Measurements from ENCODE around the gene PLEKHH2. TPM values are rescaled to one million over a fixed set of nuclear protein-coding genes. Genes with fewer than 3 reads are reported as not detected.
"Not testable (repeated sequence)": the region's sequence is repeated elsewhere in the genome, so short reads cannot be mapped to it uniquely, and the experiment has no call there.

The PLEKHH2 gene
- total RNA-seq, 2 experiments from 2014 or later: 0.50 to 0.70 TPM

DNA sequence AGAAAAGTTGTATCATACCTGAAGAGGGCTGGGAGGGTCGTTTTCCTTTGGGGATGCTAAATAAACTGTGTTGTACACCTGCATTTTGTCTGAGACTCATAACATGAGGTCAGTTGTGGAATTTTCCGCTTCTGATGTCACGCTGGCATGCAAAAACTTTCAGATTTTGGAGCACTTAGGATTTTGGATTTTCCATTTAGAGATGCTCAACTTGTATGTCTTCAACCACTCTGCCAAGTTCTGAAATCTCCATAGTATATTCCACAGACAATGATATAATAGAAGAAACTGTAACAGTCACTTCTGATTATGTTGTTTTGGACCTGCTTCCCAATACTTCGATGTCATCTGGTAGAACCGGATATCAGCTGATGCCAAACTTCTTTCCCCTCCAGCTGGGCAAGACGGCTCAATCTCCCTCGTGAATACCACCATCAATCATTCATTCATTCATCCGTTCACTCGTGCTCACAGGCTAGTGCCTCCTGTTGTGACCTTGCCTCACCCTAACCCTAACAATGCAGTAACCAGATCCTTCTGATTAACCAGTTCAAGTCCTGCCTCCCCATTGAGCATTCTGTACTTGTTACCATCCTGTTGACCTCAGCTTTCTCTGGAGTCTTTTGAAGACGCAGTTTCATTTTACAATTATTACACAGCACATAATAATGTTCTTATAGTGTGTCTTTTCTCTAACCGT is 5.3 kb upstream of the PLEKHH2 start:
- CTCF ChIA-PET: no interaction called here
- POLR2A ChIA-PET: no interaction called here

DNA sequence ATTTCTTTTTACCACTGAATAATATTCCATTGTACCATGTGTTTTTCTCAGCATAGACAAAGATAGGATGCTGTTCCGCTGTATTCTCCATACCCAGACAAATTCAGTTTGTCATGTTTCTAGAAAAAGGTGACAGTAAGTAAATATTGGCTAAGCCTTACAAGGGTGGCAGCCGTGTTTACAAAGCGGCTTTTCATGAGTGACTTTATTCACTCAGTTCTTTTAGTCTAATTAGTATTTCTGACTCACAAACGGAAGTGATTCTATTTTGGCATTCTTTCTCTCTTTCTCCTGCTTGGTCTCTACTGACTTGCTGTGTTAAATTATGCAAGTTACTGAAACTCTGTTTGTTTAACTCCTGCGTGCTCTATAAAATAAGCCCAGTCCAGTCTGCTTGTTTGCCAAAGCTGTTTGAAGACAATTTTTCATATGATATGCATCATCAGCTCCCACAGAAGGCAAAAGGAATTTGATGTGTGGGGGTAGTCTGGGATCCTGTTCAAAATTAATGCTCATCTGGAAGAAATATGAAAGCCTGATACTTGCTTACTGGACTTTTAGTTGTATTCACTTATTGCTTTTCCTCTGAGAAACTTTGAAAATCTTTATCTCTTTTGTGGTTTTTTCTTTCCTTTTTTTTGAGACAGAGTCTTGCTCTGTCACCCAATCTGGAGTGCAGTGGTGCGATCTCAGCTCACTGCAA is 2.3 kb upstream of the PLEKHH2 start:
- POLR2A ChIA-PET: no interaction called here

DNA sequence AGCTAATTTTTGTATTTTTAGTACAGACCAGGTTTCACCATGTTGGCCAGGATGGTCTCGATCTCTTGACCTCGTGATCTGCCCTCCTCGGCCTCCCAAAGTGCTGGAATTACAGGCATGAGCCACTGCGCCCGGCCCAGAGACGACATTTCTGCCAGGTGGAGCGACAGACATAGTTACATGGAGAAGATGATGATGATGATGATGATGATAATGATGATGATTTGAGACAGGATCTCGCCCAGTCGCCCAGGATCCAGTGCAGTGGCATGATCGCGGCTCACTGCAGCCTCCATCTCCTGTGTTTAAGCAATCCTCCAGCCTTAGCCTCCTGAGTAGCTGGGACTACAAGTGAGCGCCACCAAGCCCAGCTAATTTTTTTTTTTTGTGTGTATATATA is 907 bp upstream of the PLEKHH2 start:
- CTCF ChIA-PET: interaction anchor here (1.1 kb wide), 1 partner anchor 23 kb away, joined by 3 read pairs; no protein-coding TSS in a partner anchor
- POLR2A ChIA-PET: interaction anchor here (1.3 kb wide), 1 partner anchor 40 kb away, joined by 3 read pairs; the partner anchor contains the start of gene THADA

More for the DNA sequence above, 2.3 kb upstream of the PLEKHH2 start:
- CTCF ChIA-PET: no interaction called here

DNA sequence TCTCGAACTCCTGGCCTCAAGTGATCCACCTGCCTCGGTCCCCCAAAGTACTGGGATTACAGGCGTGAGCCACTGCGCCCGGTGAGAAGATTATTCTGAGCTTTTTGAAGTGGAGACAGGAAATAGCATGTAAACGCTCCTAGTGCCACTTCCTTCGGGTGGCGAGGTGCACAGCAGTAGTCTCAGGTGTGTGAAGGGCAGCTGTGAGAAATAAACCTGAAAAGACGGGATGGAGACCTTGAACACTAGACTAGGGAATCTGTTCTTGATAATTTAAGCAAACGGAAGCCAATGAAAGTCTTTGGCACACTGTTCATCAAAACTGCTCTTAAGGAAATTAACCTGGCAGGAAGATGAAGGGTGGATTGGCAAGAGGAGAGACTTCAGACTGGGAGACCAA is 439 bp upstream of the PLEKHH2 start:
- ChIA-PET CTCF (interaction anchor here (0.8 to 1.1 kb wide), 2 partner anchors 23 to 825 kb away, joined by 3 read pairs; no protein-coding TSS in a partner anchor), POLR2A (interaction anchor here (1.3 kb wide), 1 partner anchor 40 kb away, joined by 3 read pairs; the partner anchor contains the start of gene THADA)

DNA sequence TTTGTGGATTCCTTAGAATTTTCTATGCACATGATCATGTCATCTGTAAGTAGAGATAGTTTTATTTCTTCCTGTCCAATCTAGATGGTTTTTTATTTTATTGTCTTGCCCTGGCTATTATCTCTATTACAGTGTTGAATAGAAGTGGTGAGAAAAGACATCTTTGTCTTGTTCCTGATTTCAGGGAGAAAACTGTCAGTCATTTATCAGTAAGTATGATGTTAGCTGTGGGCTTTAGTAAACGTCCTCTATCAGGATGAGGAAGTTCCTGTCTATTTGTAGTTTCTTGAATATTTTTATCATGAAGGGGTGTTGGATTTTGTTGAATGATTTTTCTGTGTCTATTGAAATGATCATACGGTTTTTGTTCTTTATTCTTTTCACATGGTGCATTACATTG is 5.3 kb downstream of the PLEKHH2 start:
- CTCF ChIA-PET: no interaction called here
- POLR2A ChIA-PET: no interaction called here

DNA sequence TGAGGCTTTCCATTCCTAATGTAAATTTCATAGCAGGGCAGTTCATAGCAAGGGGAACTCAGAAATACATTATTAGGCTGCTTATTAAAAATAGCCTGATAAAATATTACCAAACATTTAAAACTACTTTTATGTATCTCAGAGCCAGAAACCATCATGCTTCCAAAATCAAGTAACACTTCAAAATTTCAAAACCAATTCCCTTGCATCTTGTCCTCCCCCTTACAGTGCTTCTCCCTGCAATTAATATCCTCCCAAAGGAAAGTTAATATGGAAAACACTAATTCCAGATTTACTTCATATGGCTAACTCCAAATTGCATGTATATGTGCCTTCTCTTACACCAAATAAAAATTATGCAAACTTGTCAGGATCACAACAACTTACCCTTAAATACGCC is 6.6 kb downstream of the PLEKHH2 start:
- ChIA-PET POLR2A (no interaction called here), CTCF (no interaction called here)

DNA sequence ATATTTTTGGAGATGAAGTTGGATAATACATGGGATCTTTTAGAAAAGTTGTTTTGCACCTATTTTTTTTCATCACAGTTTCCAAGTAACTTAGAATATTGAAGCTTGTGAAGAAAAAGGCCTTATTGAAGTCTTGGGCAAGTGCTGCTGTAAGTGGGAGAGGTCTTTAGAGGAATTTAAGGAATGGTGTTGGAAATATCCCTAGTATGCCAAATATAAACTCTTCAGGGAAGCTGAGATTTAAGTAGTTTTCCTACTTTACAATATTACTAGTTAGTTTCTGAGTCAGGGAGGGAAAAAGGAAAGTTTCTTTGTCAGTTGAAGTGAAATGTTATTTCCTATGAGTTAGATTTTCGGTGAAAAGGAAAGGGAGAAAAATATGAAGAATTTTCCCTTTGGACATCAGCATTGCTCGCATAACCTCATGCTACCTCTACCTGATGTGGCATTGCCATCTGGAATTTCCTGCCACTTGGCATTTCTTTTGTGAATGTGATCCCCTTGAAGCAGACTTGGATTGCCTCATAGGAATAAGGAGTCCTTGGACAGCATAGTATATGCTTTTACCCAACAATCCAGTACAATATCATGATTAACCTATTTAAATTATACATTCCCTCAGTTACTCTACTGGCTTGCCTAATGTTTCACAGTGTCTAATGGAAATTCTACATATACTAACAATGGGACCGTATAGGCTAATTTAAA is 12.1 kb downstream of the PLEKHH2 start:
- ChIA-PET POLR2A (no interaction called here), CTCF (no interaction called here)

DNA sequence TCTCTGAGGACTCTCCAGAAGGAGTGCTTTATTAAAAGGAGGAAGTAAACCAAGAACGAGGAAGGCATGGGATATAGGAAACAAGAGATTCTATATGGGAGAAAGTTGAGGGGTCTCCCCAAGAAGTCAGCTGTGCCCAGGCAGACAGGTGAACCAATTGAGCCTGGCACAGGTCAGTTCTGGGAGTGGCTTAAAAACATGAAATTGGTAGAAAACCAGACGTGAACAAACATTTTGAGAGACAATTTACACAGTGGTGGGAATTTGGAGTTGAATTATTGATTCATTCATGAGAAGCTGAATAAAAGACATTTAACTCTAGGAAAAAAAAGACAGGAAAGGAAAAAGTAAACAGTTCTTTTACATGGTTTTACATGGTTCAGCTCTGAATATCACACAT is 16.4 kb downstream of the PLEKHH2 start:
- ChIA-PET CTCF (no interaction called here), POLR2A (no interaction called here)

DNA sequence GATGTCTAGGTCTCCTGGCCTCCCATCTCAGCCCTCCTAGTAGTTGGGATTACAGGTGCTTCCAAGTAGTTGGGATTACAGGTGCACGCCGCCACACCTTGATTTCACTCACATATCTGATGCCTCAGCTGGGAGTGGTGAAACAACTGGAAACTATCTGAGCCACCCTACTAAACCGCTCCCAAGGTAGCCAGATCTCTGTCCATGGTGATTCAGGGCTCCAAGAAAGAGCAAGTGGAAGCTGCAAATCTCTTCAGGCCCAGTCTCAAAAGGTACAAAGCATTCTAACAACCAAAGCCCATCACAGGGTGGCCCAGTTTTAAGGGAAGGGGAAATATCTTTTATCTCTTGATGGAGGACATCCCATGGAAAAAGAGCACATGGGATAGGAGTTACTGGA is 20.2 kb downstream of the PLEKHH2 start:
- ChIA-PET CTCF (no interaction called here), POLR2A (no interaction called here)

DNA sequence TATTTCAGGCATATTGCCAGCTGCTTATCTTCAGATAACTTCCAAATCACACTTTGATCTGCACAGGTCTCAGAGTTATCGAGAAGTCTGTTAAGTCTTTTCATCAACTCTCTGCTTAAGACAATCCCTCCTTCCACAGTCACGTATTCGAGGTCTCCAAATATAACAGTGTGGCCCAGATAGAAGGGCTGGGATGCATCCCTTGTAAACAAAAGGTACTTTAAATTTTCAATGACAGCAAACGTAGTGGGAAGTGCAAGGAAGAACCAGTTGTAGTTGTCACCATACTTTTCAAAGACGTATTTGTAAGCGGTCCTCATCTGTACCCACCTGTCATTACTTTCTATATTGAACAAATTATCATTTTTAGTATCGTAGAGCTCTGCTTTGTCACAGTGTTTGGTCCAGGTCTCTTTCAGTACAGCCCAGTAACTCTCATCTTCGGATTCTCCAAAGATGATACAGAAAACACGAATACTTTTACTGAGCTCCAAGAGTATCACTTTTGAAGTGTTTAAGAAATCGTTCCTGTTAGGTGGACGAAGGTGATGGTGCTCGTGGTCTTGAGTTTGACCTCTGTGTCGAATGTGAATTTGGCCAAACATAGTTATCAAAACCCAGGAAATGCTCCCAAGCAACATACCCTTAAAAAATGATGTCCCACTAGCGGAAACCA is 38.7 kb downstream of the PLEKHH2 start:
- CTCF ChIA-PET: interaction anchor here (0.6 kb wide), 1 partner anchor 112 kb away, joined by 3 read pairs; no protein-coding TSS in a partner anchor
- POLR2A ChIA-PET: no interaction called here

DNA sequence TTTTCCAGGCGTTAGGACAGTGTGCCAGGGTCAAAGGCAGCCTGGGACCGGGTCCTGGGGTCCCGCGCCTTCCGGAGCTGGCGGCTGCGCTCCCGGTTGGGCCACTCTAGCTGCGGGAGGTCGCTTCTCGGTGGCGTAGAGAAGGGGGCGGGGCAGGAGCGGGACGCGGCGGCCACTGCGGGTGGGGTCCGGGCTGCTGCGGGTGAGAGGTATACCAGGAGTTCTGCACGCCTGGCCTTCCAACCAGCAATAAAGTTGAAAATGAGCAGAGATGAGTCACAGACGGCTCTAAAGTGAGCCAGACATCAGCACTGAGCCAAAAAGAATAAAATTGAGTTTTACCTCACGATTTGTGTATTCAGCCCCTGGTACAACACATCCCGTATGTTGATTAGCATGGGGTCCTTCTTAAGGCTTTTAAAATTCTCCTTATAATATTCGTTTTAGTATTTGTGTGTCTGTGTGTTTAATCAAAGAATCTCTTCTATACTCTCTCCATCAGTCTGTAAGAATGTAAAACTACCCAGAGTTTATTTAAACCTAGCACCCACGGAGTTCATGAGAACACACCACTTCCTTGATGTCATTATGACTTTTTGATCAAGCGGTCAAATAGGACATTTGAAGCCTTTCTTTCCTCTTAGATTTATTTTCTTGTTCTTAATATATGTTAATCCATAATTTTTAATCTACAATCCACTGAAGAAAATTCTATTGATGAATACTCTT is 39.4 kb downstream of the PLEKHH2 start, which contains the start of gene C1GALT1C1L:
C1GALT1C1L (minus strand) TSS at position 108 of the 729 bp plus-strand sequence; CDS start at position 1, 107 bp downstream.
- ChIA-PET CTCF (no interaction called here), POLR2A (no interaction called here)

DNA sequence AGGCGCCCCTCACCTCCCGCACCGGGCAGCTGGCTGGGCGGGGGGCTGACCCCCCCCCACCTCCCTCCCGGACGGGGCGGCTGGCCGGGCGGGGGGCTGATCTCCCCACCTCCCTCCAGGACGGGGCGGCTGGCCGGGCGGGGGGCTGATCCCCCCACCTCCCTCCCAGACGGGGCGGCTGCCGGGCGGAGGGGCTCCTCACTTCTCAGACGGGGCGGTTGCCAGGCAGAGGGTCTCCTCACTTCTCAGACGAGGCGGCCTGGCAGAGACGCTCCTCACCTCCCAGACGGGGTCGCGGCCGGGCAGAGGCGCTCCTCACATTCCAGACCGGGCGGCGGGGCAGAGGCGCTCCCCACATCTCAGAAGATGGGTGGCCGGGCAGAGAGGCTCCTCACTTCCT is 40.7 kb downstream of the PLEKHH2 start:
- CTCF ChIA-PET: not testable (repeated sequence)

DNA sequence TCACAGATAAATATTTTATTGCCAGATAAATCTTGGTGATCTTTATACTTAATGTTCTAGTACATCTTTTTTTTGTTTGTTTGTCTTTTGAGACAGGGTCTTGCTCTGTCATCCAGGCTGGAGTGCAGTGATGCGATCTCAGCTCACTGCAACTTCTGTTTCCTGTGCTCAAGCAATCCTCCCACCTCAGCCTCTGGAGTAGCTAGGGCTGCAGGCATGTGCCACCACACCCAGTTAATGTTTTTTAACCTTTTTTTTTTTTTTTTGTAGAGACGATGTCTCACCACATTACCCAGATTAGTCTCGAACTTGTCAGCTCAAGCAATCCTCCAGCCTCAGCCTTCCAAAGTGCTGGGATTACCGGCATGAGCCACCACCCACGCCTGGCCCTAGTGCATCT is 48.3 kb downstream of the PLEKHH2 start:
- POLR2A ChIA-PET: no interaction called here
- CTCF ChIA-PET: no interaction called here

More for the DNA sequence above, 40.7 kb downstream of the PLEKHH2 start:
- POLR2A ChIA-PET: not testable (repeated sequence)

DNA sequence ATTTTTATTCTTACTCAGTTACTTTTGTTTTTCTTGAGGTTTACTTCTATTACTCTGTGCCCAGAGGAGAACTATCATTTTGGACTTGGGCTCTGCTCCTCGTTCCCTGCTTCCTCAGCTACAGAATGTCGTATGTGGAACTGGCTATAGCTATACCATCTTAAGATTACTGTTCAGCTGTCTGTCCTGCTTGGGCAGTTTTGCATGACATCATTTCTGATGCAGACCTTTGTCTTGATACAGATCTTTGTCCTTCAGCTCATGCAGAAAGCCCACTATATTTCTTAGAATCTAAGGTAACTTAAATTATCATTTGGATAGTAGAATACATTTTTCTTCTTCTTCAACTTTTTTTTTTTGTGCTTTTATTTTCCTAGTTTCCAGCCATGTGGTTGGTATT is 52.9 kb downstream of the PLEKHH2 start:
- CTCF ChIA-PET: no interaction called here

DNA sequence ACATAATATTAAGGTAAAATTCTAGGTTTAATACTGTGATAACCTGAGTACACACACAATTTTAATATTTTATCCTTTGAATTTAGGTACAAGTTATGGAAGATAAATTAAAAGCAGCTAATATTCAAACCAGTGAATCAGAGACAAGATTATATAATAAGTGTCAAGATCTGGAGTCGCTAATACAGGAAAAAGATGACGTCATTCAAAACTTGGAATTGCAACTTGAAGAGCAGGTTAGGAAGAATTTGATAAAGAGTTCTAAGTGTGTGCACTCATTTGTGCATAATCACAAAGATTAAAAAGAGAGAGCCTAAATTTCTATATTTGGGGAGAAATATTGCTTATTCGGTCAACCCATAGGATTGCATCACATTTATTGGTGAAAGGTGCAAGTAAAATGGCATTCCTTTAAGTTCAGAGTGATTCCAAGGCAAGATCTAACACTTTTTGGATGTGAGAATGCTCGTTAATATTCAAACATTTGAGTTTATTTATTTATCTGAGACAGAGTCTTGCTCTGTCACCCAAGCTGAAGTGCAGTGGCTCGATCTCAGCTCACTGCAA is 55.5 kb downstream of the PLEKHH2 start:
- ChIA-PET CTCF (no interaction called here), POLR2A (no interaction called here)

More for the DNA sequence above, 52.9 kb downstream of the PLEKHH2 start:
- POLR2A ChIA-PET: no interaction called here

DNA sequence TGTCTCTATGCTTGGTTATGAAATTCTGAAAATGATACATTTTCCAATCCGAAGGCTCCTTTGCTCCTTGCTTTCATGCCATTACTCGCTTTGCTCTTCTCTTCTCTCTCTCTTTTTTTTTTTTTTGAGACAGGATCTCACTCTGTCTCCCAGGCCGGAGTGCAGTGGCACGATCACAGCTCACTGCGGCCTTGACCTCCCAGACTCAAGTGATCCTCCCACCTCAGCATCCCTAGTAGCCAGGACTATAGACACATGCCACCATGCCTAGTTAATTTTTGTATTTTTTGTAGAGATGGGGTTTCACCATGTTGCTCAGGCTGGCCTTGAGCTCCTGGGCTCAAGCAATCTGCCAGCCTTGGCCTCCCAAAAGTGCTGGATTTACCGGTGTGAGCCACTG is 61.1 kb downstream of the PLEKHH2 start:
- POLR2A ChIA-PET, CTCF ChIA-PET: not testable (repeated sequence)

DNA sequence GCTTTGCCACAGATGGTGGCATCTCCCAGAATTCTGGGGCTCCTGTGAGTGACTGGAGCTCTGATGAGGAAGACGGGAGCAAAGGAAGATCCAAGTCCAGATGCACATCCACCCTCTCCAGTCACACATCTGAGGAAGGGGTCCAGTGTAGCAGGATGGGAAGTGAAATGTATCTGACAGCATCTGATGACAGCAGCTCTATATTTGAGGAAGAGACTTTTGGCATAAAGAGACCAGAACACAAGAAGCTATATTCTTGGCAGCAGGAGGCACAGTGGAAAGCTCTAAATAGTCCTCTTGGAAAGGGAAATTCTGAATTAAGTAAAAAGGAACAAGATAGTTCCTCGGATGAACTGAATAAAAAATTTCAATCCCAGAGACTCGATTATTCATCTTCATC is 62.7 kb downstream of the PLEKHH2 start:
- ChIA-PET CTCF (interaction anchor here (0.7 kb wide), 1 partner anchor 990 kb away, joined by 3 read pairs; no protein-coding TSS in a partner anchor), POLR2A (no interaction called here)

DNA sequence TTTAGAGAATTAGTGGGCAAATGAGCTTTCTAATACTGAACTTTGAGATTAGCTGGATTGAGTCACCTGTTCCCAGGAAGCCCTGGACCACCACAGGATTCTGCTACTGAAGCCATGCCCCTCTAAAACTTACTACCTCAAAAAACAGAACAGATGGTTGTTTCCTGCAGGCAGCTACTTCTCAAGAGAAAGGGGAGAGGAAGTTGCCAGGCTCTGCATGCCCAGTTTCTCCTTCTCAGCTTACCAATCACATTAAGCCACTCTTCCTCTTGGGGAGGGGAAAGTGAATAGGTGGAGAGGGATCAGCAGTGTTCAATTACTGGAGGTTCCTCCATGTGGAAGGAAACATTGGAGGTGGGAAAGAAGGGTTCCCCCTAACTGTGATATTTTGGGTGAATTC is 64.1 kb downstream of the PLEKHH2 start:
- ChIA-PET CTCF (interaction anchor here (0.7 kb wide), 2 partner anchors 28 to 517 kb away, joined by 3 to 4 read pairs; no protein-coding TSS in a partner anchor), POLR2A (no interaction called here)

Measured in activated CD8-positive, alpha-beta memory T cell treated with anti-CD3 and anti-CD28 coated beads for 36 hours (primary cell).